ENCODE results near the gene TRAIP.

DNA sequence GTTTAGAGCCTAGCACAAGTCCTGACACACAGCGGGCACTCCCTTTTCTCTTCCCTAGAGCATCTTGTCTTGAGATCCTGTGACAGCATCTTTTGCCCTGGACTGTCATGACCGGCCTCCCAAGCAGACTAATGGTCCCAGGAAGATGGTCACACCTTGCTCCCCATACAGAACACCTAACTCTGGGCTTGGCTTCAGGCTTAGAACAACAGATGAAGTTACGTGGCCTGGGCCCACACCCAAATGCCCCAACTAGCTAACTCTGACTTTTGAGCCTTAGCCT lies 69.2 kb downstream of the TRAIP start:
- TF ChIP-seq CTCF (conservative IDR thresholded peaks at IDR 0.05): no peak
- TF ChIP-seq EZH2 (IDR thresholded peaks at IDR 0.05; ENCODE audit: low read depth): no peak
